Measurements from ENCODE around the gene ACVR1. TPM values are rescaled to one million over a fixed set of nuclear protein-coding genes. Genes with fewer than 3 reads are reported as not detected.

ACVR1 gene
- total RNA-seq, 2 donors from 2014 or later, result 25.0 to 35.0 TPM

DNA sequence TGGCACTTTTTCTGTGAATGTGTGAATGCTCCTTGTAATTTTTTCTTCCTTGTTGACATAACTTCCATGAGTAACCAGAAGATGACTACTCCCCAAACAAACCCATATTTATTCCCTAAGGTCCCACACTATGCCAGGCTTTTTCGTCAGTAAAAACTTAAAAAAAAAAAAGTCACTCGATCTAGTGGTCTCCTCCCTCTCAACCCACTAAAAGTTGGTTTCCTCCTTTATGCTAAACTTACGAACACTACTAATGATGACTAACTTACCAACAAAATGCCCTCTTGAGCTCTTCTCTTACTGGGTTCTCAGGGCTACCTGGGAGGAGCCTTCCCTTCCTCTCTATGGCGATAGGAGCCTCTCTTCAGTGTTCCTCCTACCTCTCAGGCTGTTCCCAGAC lies 18.2 kb downstream of the ACVR1 start:
- H3K9me3 ChIP-seq, result no peaks in the 10 kb centered on the region
- TF ChIP-seq, protein P1, sequence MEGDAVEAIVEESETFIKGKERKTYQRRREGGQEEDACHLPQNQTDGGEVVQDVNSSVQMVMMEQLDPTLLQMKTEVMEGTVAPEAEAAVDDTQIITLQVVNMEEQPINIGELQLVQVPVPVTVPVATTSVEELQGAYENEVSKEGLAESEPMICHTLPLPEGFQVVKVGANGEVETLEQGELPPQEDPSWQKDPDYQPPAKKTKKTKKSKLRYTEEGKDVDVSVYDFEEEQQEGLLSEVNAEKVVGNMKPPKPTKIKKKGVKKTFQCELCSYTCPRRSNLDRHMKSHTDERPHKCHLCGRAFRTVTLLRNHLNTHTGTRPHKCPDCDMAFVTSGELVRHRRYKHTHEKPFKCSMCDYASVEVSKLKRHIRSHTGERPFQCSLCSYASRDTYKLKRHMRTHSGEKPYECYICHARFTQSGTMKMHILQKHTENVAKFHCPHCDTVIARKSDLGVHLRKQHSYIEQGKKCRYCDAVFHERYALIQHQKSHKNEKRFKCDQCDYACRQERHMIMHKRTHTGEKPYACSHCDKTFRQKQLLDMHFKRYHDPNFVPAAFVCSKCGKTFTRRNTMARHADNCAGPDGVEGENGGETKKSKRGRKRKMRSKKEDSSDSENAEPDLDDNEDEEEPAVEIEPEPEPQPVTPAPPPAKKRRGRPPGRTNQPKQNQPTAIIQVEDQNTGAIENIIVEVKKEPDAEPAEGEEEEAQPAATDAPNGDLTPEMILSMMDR (IDR thresholded peaks at IDR 0.05), result no peak

GRCh38 chr2:157856187-157856515 lies 20.0 kb downstream of the ACVR1 start:
- ATAC-seq (ENCODE audit: insufficient number of reproducible peaks, low FRiP score, low read depth), result no peak
- no peak overlapping the region for H3K27ac ChIP-seq
- TF ChIP-seq, protein P1 (IDR thresholded peaks at IDR 0.05), result no peak
- no peak for DNase-seq (ENCODE audit: low spot score)
- H3K27me3 ChIP-seq (replicated peaks; ENCODE audit: insufficient read depth), result no peaks in the 10 kb centered on the region
- H3K4me3 ChIP-seq, result no peak overlapping the region
- peaks cover 0 to 4% of the 10 kb centered on the region in 2 donors for H3K4me1 ChIP-seq (ENCODE audit: control insufficient read depth in 1 of 2, low read depth in 2 of 2)
- H3K9me3 ChIP-seq, result no peaks in the 10 kb centered on the region
- H3K36me3 ChIP-seq, result no peaks in the 10 kb centered on the region

More for the DNA sequence above, 18.2 kb downstream of the ACVR1 start:
- no peaks in the 10 kb centered on the region for H3K36me3 ChIP-seq
- H3K27ac ChIP-seq, result no peak overlapping the region
- no peak overlapping the region for H3K4me3 ChIP-seq
- H3K4me1 ChIP-seq (ENCODE audit: control insufficient read depth in 1 of 2, low read depth in 2 of 2), result peaks cover 0 to 3% of the 10 kb centered on the region in 2 donors
- DNase-seq (ENCODE audit: low spot score) (no peak), ATAC-seq (ENCODE audit: insufficient number of reproducible peaks, low FRiP score, low read depth) (no peak)
- H3K27me3 ChIP-seq (replicated peaks; ENCODE audit: insufficient read depth), result no peaks in the 10 kb centered on the region

DNA sequence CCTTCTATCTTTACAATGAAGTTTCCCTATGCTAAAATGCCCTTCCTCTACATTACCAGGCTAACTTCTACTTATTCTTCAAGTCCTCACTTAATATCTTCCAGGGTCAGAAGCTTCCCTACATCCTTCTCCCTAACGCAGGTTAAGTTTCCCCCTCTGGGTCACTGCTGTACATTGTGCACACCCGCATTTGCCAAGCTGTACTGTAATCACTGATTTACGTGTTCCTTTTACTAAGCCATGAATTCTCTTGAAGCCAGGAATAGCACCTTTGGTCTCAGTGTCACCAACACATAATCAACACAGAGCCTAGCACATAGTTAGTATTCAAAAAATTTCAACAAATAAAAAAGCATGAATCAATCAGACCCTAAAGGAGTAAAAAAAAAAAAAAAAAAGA lies 22.3 kb downstream of the ACVR1 start:
- H3K36me3 ChIP-seq, result no peaks in the 10 kb centered on the region
- no peak overlapping the region for H3K27ac ChIP-seq
- TF ChIP-seq, protein P1 (IDR thresholded peaks at IDR 0.05), result no peak
- peaks cover 5 to 16% of the 10 kb centered on the region in 2 donors for H3K4me1 ChIP-seq (ENCODE audit: control insufficient read depth in 1 of 2, low read depth in 2 of 2)
- no peaks in the 10 kb centered on the region for H3K27me3 ChIP-seq (replicated peaks; ENCODE audit: insufficient read depth)
- no peak for ATAC-seq (ENCODE audit: insufficient number of reproducible peaks, low FRiP score, low read depth)
- H3K4me3 ChIP-seq, result no peak overlapping the region
- no peak for DNase-seq (ENCODE audit: low spot score)
- no peaks in the 10 kb centered on the region for H3K9me3 ChIP-seq

DNA sequence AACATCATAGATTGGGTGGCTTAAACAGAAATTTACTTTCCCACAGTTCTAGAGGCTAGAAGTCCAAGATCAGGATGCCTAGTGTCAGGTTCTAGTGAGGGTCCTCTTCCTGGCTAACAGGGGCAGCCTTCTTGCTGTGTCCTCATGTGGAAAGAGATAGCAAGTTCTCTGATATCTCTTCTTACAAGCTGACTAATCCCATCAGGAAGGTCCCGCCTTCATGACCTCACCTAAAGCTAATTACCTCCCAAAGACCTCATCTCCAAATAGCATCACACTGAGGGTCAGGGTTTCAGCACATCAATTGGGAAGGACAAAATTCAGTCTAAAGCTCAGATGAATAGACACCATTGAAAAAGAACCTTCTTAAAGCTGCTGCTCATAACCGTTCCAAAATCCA lies 22.9 kb downstream of the ACVR1 start:
- Histone ChIP-seq H3K36me3 (no peaks in the 10 kb centered on the region), H3K9me3 (no peaks in the 10 kb centered on the region), H3K4me1 (ENCODE audit: control insufficient read depth in 1 of 2, low read depth in 2 of 2) (peaks cover 5 to 16% of the 10 kb centered on the region in 2 donors), H3K27ac (no peak overlapping the region), H3K4me3 (no peak overlapping the region), H3K27me3 (replicated peaks; ENCODE audit: insufficient read depth) (no peaks in the 10 kb centered on the region)
- DNase-seq (ENCODE audit: low spot score), result no peak
- TF ChIP-seq, protein P1 (IDR thresholded peaks at IDR 0.05), result no peak
- no peak for ATAC-seq (ENCODE audit: insufficient number of reproducible peaks, low FRiP score, low read depth)

- peaks cover 5 to 13% of the 10 kb centered on the region in 2 donors for H3K4me1 ChIP-seq (ENCODE audit: control insufficient read depth in 1 of 2, low read depth in 2 of 2)
- no peak overlapping the region for H3K4me3 ChIP-seq
- ATAC-seq (ENCODE audit: insufficient number of reproducible peaks, low FRiP score, low read depth), result no peak
- H3K9me3 ChIP-seq, result no peaks in the 10 kb centered on the region
- TF ChIP-seq, protein P1 (IDR thresholded peaks at IDR 0.05), result no peak
- H3K36me3 ChIP-seq, result no peaks in the 10 kb centered on the region
- H3K27ac ChIP-seq, result no peak overlapping the region
- no peaks in the 10 kb centered on the region for H3K27me3 ChIP-seq (replicated peaks; ENCODE audit: insufficient read depth)
- no peak for DNase-seq (ENCODE audit: low spot score)
Measured at GRCh38 chr2:157849591-157849990, 26.5 kb downstream of the ACVR1 start.

Data from thoracic aorta (tissue), 2 donors.